ENCODE measurements around the gene WFS1. TPM values are rescaled to one million over a fixed set of nuclear protein-coding genes. Genes with fewer than 3 reads are reported as not detected.

Gene WFS1
- total and polyA plus RNA-seq, 2 of the 13 experiments (the other 11 are each of a cell fraction or from before 2014, with no cell fraction given) = 39.1 to 42.2 TPM

DNA sequence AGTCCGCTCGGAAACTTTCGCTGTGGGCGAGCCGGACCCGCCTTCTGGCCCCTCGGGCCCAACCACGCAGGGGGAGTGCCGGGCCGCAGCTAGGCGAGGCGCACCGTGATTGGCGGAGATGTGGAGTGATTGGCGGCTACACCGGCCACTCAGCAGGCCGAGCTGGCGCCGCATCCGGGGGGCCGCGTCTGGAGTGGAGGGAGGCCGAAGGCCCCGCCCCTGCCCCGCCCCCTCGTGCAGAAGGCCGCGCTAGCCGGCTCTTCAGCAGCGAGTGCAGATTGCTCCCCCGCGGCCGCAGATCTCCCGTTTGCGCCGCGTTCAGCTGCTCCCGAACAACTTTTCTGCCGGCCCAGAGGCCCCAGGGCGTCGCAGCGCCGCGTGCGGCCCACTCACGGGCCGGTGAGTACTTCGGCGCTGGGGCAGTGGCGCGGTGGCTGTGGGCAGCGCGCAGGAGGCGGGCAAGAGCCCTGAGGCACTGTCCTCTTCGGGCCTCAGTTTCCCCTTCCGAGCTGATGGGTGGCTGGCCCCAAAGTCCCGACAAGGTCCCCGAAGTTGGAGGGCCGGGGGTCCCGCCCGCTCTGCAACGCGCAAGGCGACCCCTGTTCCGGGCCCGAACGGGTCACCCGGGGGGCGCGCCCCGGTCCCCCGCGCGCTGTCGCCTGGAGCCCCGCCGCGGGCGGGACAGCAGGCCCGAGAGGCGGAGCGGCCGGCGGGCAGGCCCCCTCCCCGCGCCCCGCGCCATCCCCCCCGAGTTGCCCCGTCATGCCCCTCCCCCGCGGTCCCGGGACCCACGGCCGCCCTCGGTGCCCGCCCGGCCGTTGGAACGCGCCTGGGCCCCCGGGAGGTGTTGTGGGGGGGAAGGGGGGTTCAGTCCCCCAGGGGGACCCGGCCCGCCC, at the start of gene WFS1 (continued):
- TF ChIP-seq, protein P1, sequence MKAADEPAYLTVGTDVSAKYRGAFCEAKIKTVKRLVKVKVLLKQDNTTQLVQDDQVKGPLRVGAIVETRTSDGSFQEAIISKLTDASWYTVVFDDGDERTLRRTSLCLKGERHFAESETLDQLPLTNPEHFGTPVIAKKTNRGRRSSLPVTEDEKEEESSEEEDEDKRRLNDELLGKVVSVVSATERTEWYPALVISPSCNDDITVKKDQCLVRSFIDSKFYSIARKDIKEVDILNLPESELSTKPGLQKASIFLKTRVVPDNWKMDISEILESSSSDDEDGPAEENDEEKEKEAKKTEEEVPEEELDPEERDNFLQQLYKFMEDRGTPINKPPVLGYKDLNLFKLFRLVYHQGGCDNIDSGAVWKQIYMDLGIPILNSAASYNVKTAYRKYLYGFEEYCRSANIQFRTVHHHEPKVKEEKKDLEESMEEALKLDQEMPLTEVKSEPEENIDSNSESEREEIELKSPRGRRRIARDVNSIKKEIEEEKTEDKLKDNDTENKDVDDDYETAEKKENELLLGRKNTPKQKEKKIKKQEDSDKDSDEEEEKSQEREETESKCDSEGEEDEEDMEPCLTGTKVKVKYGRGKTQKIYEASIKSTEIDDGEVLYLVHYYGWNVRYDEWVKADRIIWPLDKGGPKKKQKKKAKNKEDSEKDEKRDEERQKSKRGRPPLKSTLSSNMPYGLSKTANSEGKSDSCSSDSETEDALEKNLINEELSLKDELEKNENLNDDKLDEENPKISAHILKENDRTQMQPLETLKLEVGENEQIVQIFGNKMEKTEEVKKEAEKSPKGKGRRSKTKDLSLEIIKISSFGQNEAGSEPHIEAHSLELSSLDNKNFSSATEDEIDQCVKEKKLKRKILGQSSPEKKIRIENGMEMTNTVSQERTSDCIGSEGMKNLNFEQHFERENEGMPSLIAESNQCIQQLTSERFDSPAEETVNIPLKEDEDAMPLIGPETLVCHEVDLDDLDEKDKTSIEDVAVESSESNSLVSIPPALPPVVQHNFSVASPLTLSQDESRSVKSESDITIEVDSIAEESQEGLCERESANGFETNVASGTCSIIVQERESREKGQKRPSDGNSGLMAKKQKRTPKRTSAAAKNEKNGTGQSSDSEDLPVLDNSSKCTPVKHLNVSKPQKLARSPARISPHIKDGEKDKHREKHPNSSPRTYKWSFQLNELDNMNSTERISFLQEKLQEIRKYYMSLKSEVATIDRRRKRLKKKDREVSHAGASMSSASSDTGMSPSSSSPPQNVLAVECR (CRISPR knock-in tag; IDR thresholded peaks at IDR 0.05; ENCODE audit: borderline replicate concordance) = peak; percentile 85
- TF ChIP-seq ZNF354B (CRISPR knock-in tag; IDR thresholded peaks at IDR 0.05) (no peak), ATF7 (IDR thresholded peaks at IDR 0.05) (no peak), ATF7 (CRISPR knock-in tag; IDR thresholded peaks at IDR 0.05) (no peak), ZNF232 (CRISPR knock-in tag; IDR thresholded peaks at IDR 0.05; ENCODE audit: borderline replicate concordance) (no peak), NFKB2 (CRISPR knock-in tag; IDR thresholded peaks at IDR 0.05; ENCODE audit: borderline replicate concordance) (no peak), EP300 (IDR thresholded peaks at IDR 0.05; ENCODE audit: low read depth in 2 of 2, low read length in 2 of 2) (no peak), EP300 (CRISPR knock-in tag; IDR thresholded peaks at IDR 0.05; ENCODE audit: borderline replicate concordance) (no peak), ZNF773 (CRISPR knock-in tag; IDR thresholded peaks at IDR 0.05; ENCODE audit: borderline replicate concordance) (no peak), REL (CRISPR knock-in tag; conservative IDR thresholded peaks at IDR 0.05) (no peak), SAP130 (CRISPR knock-in tag; IDR thresholded peaks at IDR 0.05; ENCODE audit: low read depth) (peak; percentile 81), MAFK (conservative IDR thresholded peaks at IDR 0.05 in 1 of 2, IDR thresholded peaks at IDR 0.05 in 1 of 2; ENCODE audit: low read length in 2 of 2) (no peak), SMARCC2 (IDR thresholded peaks at IDR 0.05) (no peak)
- TF ChIP-seq, protein P2, sequence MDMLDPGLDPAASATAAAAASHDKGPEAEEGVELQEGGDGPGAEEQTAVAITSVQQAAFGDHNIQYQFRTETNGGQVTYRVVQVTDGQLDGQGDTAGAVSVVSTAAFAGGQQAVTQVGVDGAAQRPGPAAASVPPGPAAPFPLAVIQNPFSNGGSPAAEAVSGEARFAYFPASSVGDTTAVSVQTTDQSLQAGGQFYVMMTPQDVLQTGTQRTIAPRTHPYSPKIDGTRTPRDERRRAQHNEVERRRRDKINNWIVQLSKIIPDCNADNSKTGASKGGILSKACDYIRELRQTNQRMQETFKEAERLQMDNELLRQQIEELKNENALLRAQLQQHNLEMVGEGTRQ (IDR thresholded peaks at IDR 0.05; ENCODE audit: low read depth, low read length) = no peak
- TF ChIP-seq, protein P2 (CRISPR knock-in tag; IDR thresholded peaks at IDR 0.05; ENCODE audit: borderline replicate concordance) = no peak
- TF ChIP-seq, protein P3, sequence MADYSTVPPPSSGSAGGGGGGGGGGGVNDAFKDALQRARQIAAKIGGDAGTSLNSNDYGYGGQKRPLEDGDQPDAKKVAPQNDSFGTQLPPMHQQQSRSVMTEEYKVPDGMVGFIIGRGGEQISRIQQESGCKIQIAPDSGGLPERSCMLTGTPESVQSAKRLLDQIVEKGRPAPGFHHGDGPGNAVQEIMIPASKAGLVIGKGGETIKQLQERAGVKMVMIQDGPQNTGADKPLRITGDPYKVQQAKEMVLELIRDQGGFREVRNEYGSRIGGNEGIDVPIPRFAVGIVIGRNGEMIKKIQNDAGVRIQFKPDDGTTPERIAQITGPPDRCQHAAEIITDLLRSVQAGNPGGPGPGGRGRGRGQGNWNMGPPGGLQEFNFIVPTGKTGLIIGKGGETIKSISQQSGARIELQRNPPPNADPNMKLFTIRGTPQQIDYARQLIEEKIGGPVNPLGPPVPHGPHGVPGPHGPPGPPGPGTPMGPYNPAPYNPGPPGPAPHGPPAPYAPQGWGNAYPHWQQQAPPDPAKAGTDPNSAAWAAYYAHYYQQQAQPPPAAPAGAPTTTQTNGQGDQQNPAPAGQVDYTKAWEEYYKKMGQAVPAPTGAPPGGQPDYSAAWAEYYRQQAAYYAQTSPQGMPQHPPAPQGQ (CRISPR knock-in tag; IDR thresholded peaks at IDR 0.05; ENCODE audit: borderline replicate concordance) = no peak
